Gastrocnemius medialis (tissue), 4 donors: Measurements from ENCODE around the gene TAOK1. TPM values are rescaled to one million over a fixed set of nuclear protein-coding genes. Genes with fewer than 3 reads are reported as not detected.

Source experiments
- ATAC-seq, 2 donors: fragments of 150-250 bp; one replicate each; pipeline ENCODE4 v1.9.1; 2016
- DNase-seq, 2 donors: peaks; one replicate each; pipeline ENCODE4 v3.0.0-alpha.2; 2019
- H3K27ac ChIP-seq, 4 donors: fragments of 200-600 bp; sonication (generic); 1 replicate in 1 of 4; 2 replicates in 3 of 4; pipeline ENCODE4 v1.5.1; 2016 to 2018; ENCODE audit warnings: mild to moderate bottlenecking in 2 of 4, moderate library complexity in 1 of 4
- H3K27me3 ChIP-seq, 3 donors: fragments of 200-600 bp; sonication (generic) in 2 of 3; 1 replicate in 1 of 3; 2 replicates in 2 of 3; pipeline versions ENCODE4 v1.5.1 to v1.6.0; 2016 to 2019; ENCODE audit warnings: mild to moderate bottlenecking in 1 of 3, moderate library complexity in 1 of 3
- H3K36me3 ChIP-seq, 2 donors: fragments of 200-600 bp; sonication (generic) in 1 of 2; one replicate each; pipeline ENCODE4 v1.5.1; 2017 to 2018
- H3K4me1 ChIP-seq, 2 donors: fragments of 200-600 bp; sonication (generic) in 1 of 2; one replicate each; pipeline ENCODE4 v1.5.1; 2016 to 2017; ENCODE audit warnings: mild to moderate bottlenecking in 2 of 2
- H3K4me3 ChIP-seq, 4 donors: fragments of 200-600 bp; sonication (generic) in 3 of 4; 1 replicate in 1 of 4; 2 replicates in 3 of 4; pipeline ENCODE4 v1.5.1; 2016 to 2019; ENCODE audit warnings: mild to moderate bottlenecking in 2 of 4
- H3K9me3 ChIP-seq, 3 donors: fragments of 200-600 bp; sonication (generic) in 2 of 3; 1 replicate in 1 of 3; 2 replicates in 2 of 3; pipeline ENCODE4 v1.5.1; 2016 to 2019
- CTCF ChIP-seq, 5 experiments: fragments of 450-650 bp in 3 of 5; fragments of 200-600 bp in 2 of 5; sonication (generic) in 2 of 5; IDR thresholded peaks in 4 of 5; conservative IDR thresholded peaks in 1 of 5; 1 replicate in 4 of 5; 2 replicates in 1 of 5; pipeline ENCODE4 v1.5.1; 2016 to 2019; ENCODE audit warnings: antibody characterized with exemption in 5 of 5, mild to moderate bottlenecking in 3 of 5, moderate library complexity in 3 of 5
- POLR2A ChIP-seq, 2 donors: fragments of 450-650 bp; IDR thresholded peaks; one replicate each; pipeline ENCODE4 v1.6.1; 2017; ENCODE audit warnings: antibody characterized with exemption in 2 of 2, mild to moderate bottlenecking in 2 of 2, moderate library complexity in 2 of 2
- in situ Hi-C, 4 donors: fragments of 200-750 bp; cut with MboI; loops; one replicate each; pipeline versions ENCODE4 v1.15.0 to v1.8.0; 2017; ENCODE audit warnings: low sequenced_read_pairs in 4 of 4
- intact Hi-C: fragments of 100-400 bp; cut with DNase I; formaldehyde crosslinking; loops from one replicate; pipeline ENCODE4 v1.15.1; 2023; ENCODE audit warnings: low total_unique reads
- total RNA-seq, 4 donors: library from RNA; depleted of rRNA; stranded (reverse); fragments of >200 nt; gene quantifications; one replicate each; pipeline versions ENCODE4 v1.1.0 to v1.2.3, GENCODE V29; 2016

Gene TAOK1
- total RNA-seq, 4 donors from 2014 or later: 30.1 to 48.4 (median 35.7) TPM

- H3K27ac ChIP-seq: peak overlapping the region; percentile 72 to 90 (median 86)
- no peak for TF ChIP-seq POLR2A (IDR thresholded peaks at IDR 0.05)
- TF ChIP-seq CTCF (IDR thresholded peaks at IDR 0.05 in 4 of 5, conservative IDR thresholded peaks at IDR 0.05 in 1 of 5): no peak
- peak in 1 of 2 donors; percentile 5 for ATAC-seq
Observed at GRCh38 chr17:29584452-29585079, 194.4 kb downstream of the TAOK1 start.

GRCh38 chr17:29585080-29585751 is 195.1 kb downstream of the TAOK1 start:
- peak; percentile 39 to 61 for TF ChIP-seq POLR2A (IDR thresholded peaks at IDR 0.05)
- peak in 1 of 5 experiments; percentile 9 for TF ChIP-seq CTCF (IDR thresholded peaks at IDR 0.05 in 4 of 5, conservative IDR thresholded peaks at IDR 0.05 in 1 of 5)
- peak overlapping the region; percentile 72 to 90 (median 86) for H3K27ac ChIP-seq
- no peaks in the 10 kb centered on the region for H3K27me3 ChIP-seq
- no peak for ATAC-seq
- H3K36me3 ChIP-seq: peaks cover 0 to 20% of the 10 kb centered on the region in 2 donors
- in situ Hi-C loops (loop anchor here in 1 of 4 donors (25.0 kb wide), 1 partner anchor 352 kb away; the partner anchor contains the start of genes EFCAB5 and SSH2), intact Hi-C loops (loop anchor here (10.0 kb wide), 1 partner anchor 440 kb away; no protein-coding TSS in a partner anchor)
- no peaks in the 10 kb centered on the region for H3K9me3 ChIP-seq
- no peak for DNase-seq
- H3K4me1 ChIP-seq: peaks cover 57 to 62% of the 10 kb centered on the region in 2 donors
- H3K4me3 ChIP-seq: peak overlapping the region; percentile 37 to 82 (median 41)

More at GRCh38 chr17:29584452-29585079, 194.4 kb downstream of the TAOK1 start:
- in situ Hi-C loops: loop anchor here in 1 of 4 donors (25.0 kb wide), 1 partner anchor 353 kb away; the partner anchor contains the start of genes EFCAB5 and SSH2
- no peaks in the 10 kb centered on the region for H3K9me3 ChIP-seq
- H3K36me3 ChIP-seq: peaks cover 0 to 27% of the 10 kb centered on the region in 2 donors
- no peaks in the 10 kb centered on the region for H3K27me3 ChIP-seq
- H3K4me1 ChIP-seq: peaks cover 52 to 57% of the 10 kb centered on the region in 2 donors
- peak overlapping the region in 3 of 4 donors; percentile 39 to 82 (median 43) for H3K4me3 ChIP-seq
- no peak for DNase-seq
- intact Hi-C loops: loop anchor here (10.0 kb wide), 1 partner anchor 440 kb away; no protein-coding TSS in a partner anchor

- intact Hi-C loops: loop anchor here (10.0 kb wide), 1 partner anchor 438 kb away; no protein-coding TSS in a partner anchor
- H3K4me1 ChIP-seq: peaks cover 73 to 78% of the 10 kb centered on the region in 2 donors
Observed at GRCh38 chr17:29586676-29587469, 196.7 kb downstream of the TAOK1 start.

More at GRCh38 chr17:29586676-29587469, 196.7 kb downstream of the TAOK1 start:
- peak overlapping the region; percentile 72 to 90 (median 86) for H3K27ac ChIP-seq
- TF ChIP-seq CTCF (IDR thresholded peaks at IDR 0.05 in 4 of 5, conservative IDR thresholded peaks at IDR 0.05 in 1 of 5) (no peak), POLR2A (IDR thresholded peaks at IDR 0.05) (no peak)
- in situ Hi-C loops: loop anchor here in 1 of 4 donors (25.0 kb wide), 1 partner anchor 350 kb away; the partner anchor contains the start of genes EFCAB5 and SSH2
- no peaks in the 10 kb centered on the region for H3K27me3 ChIP-seq
- peaks cover 0 to 11% of the 10 kb centered on the region in 2 donors for H3K36me3 ChIP-seq
- no peaks in the 10 kb centered on the region for H3K9me3 ChIP-seq
- no peak for ATAC-seq
- DNase-seq: no peak
- peak overlapping the region in 3 of 4 donors; percentile 4 to 82 (median 5) for H3K4me3 ChIP-seq
